GM21367 (cell line): ENCODE data around the gene PLCL2.
"Not testable (repeated sequence)": the region's sequence is repeated elsewhere in the genome, so short reads cannot be mapped to it uniquely, and the experiment has no call there.

Source experiments
- ATAC-seq: cut with Tn5 transposase; IDR thresholded peaks from one replicate; pipeline ENCODE4 v1.9.1; 2021; ENCODE audit not compliant: unreplicated experiment

PLCL2 gene

GRCh38 chr3:17065881-17066280, 181.1 kb downstream of the PLCL2 start:
- ATAC-seq: no peak

GRCh38 chr3:17069754-17070153, 185.0 kb downstream of the PLCL2 start:
- ATAC-seq: no peak

GRCh38 chr3:17070161-17070959, 185.6 kb downstream of the PLCL2 start:
- no peak for ATAC-seq

- ATAC-seq: no peak
These were observed 189.8 kb downstream of the PLCL2 start for GRCh38 chr3:17074559-17074958.

GRCh38 chr3:17075358-17075757, 190.6 kb downstream of the PLCL2 start:
- no peak for ATAC-seq

- no peak for ATAC-seq
These were observed 191.2 kb downstream of the PLCL2 start for GRCh38 chr3:17075907-17076306.

GRCh38 chr3:17076940-17077605, 192.3 kb downstream of the PLCL2 start:
- ATAC-seq: no peak

- ATAC-seq: no peak
These were observed 192.9 kb downstream of the PLCL2 start for GRCh38 chr3:17077606-17078005.

GRCh38 chr3:17078926-17079465, 194.2 kb downstream of the PLCL2 start:
- no peak for ATAC-seq

- ATAC-seq: no peak
These were observed 195.2 kb downstream of the PLCL2 start for GRCh38 chr3:17079933-17080332.

GRCh38 chr3:17081520-17081919, 196.8 kb downstream of the PLCL2 start:
- ATAC-seq: no peak

- ATAC-seq: no peak
These were observed 202.8 kb downstream of the PLCL2 start for GRCh38 chr3:17087509-17087908.

GRCh38 chr3:17088017-17088416, 203.3 kb downstream of the PLCL2 start:
- ATAC-seq: no peak

GRCh38 chr3:17088602-17089313, 204.0 kb downstream of the PLCL2 start:
- no peak for ATAC-seq

- no peak for ATAC-seq
These were observed 204.6 kb downstream of the PLCL2 start for GRCh38 chr3:17089314-17089700.

- no peak for ATAC-seq
These were observed 205.7 kb downstream of the PLCL2 start for GRCh38 chr3:17090280-17090983.

- no peak for ATAC-seq
These were observed 207.3 kb downstream of the PLCL2 start for GRCh38 chr3:17091910-17092582.

- ATAC-seq: no peak
These were observed 207.8 kb downstream of the PLCL2 start for GRCh38 chr3:17092583-17092933.

- no peak for ATAC-seq
These were observed 209.8 kb downstream of the PLCL2 start for GRCh38 chr3:17094551-17094950.

- ATAC-seq: no peak
These were observed 218.8 kb downstream of the PLCL2 start for GRCh38 chr3:17103579-17103978.

GRCh38 chr3:17106801-17107200, 222.0 kb downstream of the PLCL2 start:
- ATAC-seq: not testable (repeated sequence)
